RWPE2 (cell line): ENCODE results near the gene TLL2.

Experiments
- ATAC-seq: fragments of 200-7000 bp; cut with Tn5 transposase; 3 replicates; pipeline ENCODE4 v1.9.1; 2021; ENCODE audit warnings: low read depth
- DNase-seq: peaks from one replicate; pipeline ENCODE4 v3.0.0-alpha.2; 2020; ENCODE audit warnings: low spot score
- H3K27ac ChIP-seq: fragments of 450-650 bp; 2 replicates; pipeline ENCODE4 v1.5.1; 2017; ENCODE audit warnings: mild to moderate bottlenecking; ENCODE audit not compliant: poor library complexity, severe bottlenecking
- H3K27me3 ChIP-seq: fragments of 250-450 bp; sonication (Bioruptor Pico); 2 replicates; pipeline ENCODE4 v1.5.1; 2021; ENCODE audit warnings: mild to moderate bottlenecking, moderate library complexity; ENCODE audit not compliant: insufficient read depth, poor library complexity, severe bottlenecking
- H3K36me3 ChIP-seq: fragments of 250-450 bp; sonication (Bioruptor Pico); 2 replicates; pipeline ENCODE4 v1.5.1; 2020; ENCODE audit warnings: low read depth, mild to moderate bottlenecking, moderate library complexity
- H3K4me1 ChIP-seq: fragments of 250-450 bp; sonication (Bioruptor Pico); 2 replicates; pipeline ENCODE4 v1.5.1; 2021; ENCODE audit warnings: mild to moderate bottlenecking, moderate library complexity; ENCODE audit not compliant: insufficient read depth, poor library complexity, severe bottlenecking
- H3K4me3 ChIP-seq: fragments of 250-450 bp; sonication (Bioruptor Pico); 2 replicates; pipeline ENCODE4 v1.5.1; 2021; ENCODE audit warnings: mild to moderate bottlenecking, moderate library complexity; ENCODE audit not compliant: severe bottlenecking
- H3K9me3 ChIP-seq: fragments of 250-450 bp; sonication (Bioruptor Pico); 2 replicates; pipeline ENCODE4 v1.5.1; 2021; ENCODE audit warnings: mild to moderate bottlenecking, moderate library complexity; ENCODE audit not compliant: severe bottlenecking
- CTCF ChIP-seq: fragments of 450-650 bp; IDR thresholded peaks from one replicate; pipeline ENCODE4 v1.5.1; 2017; ENCODE audit warnings: mild to moderate bottlenecking, moderate library complexity; ENCODE audit not compliant: poor library complexity, severe bottlenecking

Gene TLL2

GRCh38 chr10:96376483-96376882 is 137.2 kb downstream of the TLL2 start:
- Histone ChIP-seq H3K9me3 (no peaks in the 10 kb centered on the region), H3K4me1 (no peaks in the 10 kb centered on the region), H3K27ac (no peak overlapping the region), H3K4me3 (no peak overlapping the region), H3K36me3 (no peaks in the 10 kb centered on the region), H3K27me3 (no peaks in the 10 kb centered on the region)
- ATAC-seq (no peak), DNase-seq (no peak)
- TF ChIP-seq CTCF: no peak

GRCh38 chr10:96374985-96375830 is 138.5 kb downstream of the TLL2 start:
- Histone ChIP-seq H3K4me1 (no peaks in the 10 kb centered on the region), H3K27me3 (no peaks in the 10 kb centered on the region), H3K9me3 (no peaks in the 10 kb centered on the region), H3K36me3 (no peaks in the 10 kb centered on the region), H3K4me3 (peak overlapping the region; percentile 19), H3K27ac (no peak overlapping the region)
- peak; percentile 87 for ATAC-seq
- no peak for DNase-seq
- TF ChIP-seq CTCF: peak; percentile 96

GRCh38 chr10:96374639-96374984 is 139.1 kb downstream of the TLL2 start:
- TF ChIP-seq CTCF: no peak
- DNase-seq (no peak), ATAC-seq (no peak)
- no peaks in the 10 kb centered on the region for H3K27me3 ChIP-seq
- no peak overlapping the region for H3K27ac ChIP-seq
- no peaks in the 10 kb centered on the region for H3K36me3 ChIP-seq
- H3K9me3 ChIP-seq: no peaks in the 10 kb centered on the region
- H3K4me1 ChIP-seq: no peaks in the 10 kb centered on the region
- no peak overlapping the region for H3K4me3 ChIP-seq

- no peak overlapping the region for H3K4me3 ChIP-seq
- no peaks in the 10 kb centered on the region for H3K9me3 ChIP-seq
- no peak overlapping the region for H3K27ac ChIP-seq
- H3K27me3 ChIP-seq: no peaks in the 10 kb centered on the region
- no peak for ATAC-seq
- no peak for TF ChIP-seq CTCF
- H3K36me3 ChIP-seq: no peaks in the 10 kb centered on the region
- DNase-seq: no peak
- no peaks in the 10 kb centered on the region for H3K4me1 ChIP-seq
Measured at GRCh38 chr10:96374004-96374403, 139.7 kb downstream of the TLL2 start.

- Histone ChIP-seq H3K4me1 (peaks cover 3% of the 10 kb centered on the region), H3K36me3 (no peaks in the 10 kb centered on the region), H3K9me3 (no peaks in the 10 kb centered on the region), H3K27ac (no peak overlapping the region), H3K4me3 (no peak overlapping the region), H3K27me3 (no peaks in the 10 kb centered on the region)
- ATAC-seq (no peak), DNase-seq (no peak)
- TF ChIP-seq CTCF: no peak
Measured at GRCh38 chr10:96371356-96371755, 142.4 kb downstream of the TLL2 start.
